Measurements from ENCODE around the gene NFATC4. TPM values are rescaled to one million over a fixed set of nuclear protein-coding genes. Genes with fewer than 3 reads are reported as not detected.
"Not testable (repeated sequence)": the region's sequence is repeated elsewhere in the genome, so short reads cannot be mapped to it uniquely, and the experiment has no call there.

Gene NFATC4
- total RNA-seq, 1 experiment from 2014 or later: 4.3 TPM

DNA sequence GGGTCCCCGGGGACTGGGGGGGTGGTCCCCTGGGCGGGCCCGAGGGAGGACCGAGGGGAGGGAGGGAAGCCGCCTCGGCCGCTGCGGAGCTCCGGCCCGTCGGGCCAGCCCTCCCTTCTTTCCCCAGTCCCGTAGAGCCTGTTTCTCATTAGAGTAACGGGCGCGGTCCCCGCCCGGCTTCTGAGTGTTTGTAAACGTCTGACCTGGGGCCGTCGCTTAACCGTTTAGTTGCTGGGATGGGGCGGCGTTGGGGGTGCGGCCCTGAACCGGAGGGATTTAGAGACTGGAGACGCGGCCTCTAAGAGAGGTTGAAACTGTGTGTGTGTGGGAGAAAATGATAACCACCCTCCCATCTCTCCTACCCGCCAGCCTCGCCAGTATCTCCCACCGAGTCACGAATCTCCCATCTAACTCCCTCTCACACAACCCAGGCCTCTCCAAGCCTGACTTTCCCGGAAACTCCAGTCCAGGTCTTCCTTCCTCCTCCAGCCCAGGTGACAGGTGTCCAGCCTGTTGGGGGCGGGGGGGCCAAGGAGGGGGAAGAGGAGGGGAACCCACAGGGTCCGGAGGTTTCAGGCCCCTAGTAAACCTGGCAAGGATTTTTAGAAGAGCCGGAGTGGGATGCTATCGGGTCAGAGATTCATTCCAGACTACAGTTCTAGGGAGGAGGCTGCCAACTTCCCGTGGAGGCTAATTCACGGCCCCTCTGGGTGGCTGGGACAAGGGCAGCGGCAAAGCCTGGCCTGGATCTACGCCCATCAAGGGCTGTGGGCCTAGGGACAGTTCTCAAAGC lies 1.1 kb upstream of the NFATC4 start:
- peak; percentile 94 for DNase-seq (ENCODE audit: low spot score)

GRCh38 chr14:24368212-24368561 lies 203 bp downstream of the NFATC4 start:
- DNase-seq (ENCODE audit: low spot score): no peak

DNA sequence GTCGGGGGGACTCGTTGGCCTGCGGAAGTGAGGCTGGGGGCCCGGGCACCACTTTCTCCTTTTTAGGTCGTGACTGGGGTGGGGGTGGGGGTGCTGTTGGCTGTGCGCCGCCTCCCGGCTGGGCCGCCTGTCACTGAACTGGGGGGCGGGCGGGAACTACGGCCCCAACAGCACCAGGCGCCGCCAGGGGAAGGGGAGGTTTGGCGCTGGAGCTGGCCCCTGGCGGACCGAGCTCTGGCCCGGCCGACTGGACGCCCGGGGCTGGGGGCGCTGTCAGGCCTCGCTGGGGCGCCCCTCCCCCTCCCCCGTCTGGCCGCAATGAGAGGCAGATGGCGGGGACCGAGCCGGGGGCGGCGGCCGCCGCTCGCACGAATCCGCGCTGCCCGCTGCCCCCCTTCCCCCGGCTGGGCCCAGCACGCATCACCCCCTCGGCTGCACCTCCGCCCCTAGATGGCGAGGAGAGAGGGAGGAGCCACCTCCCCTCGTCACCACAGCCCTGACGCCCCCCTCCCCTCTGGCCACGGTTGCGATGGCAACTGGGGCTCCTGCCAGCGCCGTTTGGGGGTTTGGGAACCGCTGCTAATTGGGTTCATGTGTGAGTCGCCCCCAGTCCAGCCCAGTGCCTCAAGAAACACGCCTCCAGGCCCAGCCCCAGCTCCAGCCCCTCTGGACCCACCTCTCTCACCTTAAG lies 723 bp downstream of the NFATC4 start:
- no peak for DNase-seq (ENCODE audit: low spot score)

DNA sequence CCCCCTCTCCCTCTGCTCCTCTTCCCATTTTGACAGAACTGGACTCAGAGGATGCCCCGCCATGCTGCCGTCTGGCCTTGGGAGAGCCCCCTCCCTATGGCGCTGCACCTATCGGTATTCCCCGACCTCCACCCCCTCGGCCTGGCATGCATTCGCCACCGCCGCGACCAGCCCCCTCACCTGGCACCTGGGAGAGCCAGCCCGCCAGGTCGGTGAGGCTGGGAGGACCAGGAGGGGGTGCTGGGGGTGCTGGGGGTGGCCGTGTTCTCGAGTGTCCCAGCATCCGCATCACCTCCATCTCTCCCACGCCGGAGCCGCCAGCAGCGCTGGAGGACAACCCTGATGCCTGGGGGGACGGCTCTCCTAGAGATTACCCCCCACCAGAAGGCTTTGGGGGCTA lies 1.5 kb downstream of the NFATC4 start:
- no peak for DNase-seq (ENCODE audit: low spot score)

DNA sequence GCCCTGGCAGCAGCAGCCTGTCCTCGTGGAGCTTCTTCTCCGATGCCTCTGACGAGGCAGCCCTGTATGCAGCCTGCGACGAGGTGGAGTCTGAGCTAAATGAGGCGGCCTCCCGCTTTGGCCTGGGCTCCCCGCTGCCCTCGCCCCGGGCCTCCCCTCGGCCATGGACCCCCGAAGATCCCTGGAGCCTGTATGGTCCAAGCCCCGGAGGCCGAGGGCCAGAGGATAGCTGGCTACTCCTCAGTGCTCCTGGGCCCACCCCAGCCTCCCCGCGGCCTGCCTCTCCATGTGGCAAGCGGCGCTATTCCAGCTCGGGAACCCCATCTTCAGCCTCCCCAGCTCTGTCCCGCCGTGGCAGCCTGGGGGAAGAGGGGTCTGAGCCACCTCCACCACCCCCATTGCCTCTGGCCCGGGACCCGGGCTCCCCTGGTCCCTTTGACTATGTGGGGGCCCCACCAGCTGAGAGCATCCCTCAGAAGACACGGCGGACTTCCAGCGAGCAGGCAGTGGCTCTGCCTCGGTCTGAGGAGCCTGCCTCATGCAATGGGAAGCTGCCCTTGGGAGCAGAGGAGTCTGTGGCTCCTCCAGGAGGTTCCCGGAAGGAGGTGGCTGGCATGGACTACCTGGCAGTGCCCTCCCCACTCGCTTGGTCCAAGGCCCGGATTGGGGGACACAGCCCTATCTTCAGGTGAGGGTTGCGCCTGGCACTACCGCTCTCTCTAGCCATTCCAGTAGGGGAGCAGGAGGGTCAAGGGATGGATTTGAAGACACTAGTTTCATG lies 2.1 kb downstream of the NFATC4 start:
- no peak for DNase-seq (ENCODE audit: low spot score)

DNA sequence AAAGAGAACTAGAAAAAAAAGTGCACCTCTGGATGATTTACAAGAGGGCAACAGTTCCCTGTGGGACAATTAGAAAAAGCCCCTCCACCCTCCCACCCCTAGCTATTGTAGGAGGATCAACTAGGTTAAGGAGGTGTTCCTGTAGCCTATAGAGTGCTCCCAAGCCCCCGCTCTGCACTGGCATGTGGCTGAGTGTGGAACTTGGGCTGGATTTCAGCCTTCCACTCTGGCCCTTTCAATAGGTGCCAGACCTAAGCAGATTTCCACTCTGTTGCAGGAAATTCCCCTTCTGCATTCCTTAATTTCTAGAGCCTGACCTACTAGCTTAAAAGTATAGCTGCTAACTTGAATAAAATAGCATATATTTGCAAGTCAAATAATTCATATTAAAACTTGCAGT lies 2.8 kb downstream of the NFATC4 start:
- no peak for DNase-seq (ENCODE audit: low spot score)

DNA sequence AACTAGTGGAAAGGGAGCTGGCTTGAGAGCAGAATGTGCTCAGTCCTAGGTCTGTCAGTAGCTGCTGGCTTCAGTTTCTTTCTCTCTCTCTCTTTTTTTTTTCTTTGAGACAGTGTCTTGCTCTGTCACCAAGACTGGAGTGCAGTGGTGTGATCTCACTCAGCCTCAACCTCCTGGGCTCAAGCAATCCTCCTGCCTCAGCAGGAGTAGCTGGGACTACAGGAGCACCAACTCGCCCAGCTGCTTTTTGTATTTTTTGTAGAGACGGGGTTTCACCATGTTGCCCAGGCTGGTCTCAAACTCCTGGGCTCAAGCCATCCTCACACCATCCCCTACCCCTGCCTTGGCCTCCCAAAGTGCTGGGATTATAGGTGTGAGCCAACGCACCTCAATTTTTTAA lies 3.6 kb downstream of the NFATC4 start:
- DNase-seq (ENCODE audit: low spot score): not testable (repeated sequence)

DNA sequence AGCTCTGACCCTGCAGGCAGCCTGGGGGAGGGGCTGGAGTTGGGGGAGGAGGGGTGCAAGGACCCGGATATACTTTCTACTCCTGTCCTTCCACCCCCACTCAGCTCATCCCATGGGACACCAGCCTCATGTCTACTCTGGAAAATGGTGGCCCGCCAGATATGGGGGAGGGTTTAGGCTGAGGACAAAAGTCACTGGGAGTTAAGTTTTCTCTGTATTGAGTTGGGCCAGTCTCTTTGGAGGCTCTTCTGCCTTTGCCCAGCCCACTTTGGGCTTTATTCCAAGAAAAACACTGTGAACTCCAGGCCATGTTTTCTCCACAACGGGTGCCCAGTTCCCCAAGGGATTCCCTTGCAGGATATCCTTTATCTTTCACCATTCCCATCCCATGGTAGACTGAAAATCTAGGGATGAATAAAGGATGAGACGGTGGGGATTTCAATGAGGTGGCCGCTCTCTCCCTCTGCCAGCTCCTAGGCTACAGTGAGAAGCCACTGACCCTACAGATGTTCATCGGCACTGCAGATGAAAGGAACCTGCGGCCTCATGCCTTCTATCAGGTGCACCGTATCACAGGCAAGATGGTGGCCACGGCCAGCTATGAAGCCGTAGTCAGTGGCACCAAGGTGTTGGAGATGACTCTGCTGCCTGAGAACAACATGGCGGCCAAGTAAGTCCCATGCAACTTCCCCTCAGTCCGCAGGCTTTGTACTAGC lies 4.9 kb downstream of the NFATC4 start:
- no peak for DNase-seq (ENCODE audit: low spot score)

GRCh38 chr14:24376448-24377070 lies 8.6 kb downstream of the NFATC4 start:
- no peak for DNase-seq (ENCODE audit: low spot score)

DNA sequence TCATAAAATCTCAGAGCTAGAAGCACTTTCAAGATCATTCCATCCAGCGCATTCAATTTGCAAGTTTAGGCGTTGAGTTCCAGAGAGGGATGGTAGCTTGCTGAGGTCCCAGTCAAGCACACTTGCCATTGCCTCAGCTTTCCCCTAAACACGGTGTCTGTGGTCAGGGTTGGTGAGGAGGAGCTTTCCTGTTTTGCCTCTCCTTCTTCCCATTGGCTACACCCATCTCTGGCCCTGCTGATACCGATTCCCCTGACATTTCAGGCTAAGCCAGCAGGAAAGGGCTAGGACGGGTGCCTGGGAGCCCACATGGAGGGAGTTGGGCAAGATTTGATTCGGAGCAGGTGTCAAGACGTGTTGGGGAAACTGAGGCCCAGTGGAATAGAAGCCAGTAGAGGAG lies 9.1 kb downstream of the NFATC4 start:
- DNase-seq (ENCODE audit: low spot score): no peak

- DNase-seq (ENCODE audit: low spot score): no peak
Measured at GRCh38 chr14:24377657-24378056, 9.7 kb downstream of the NFATC4 start.

- no peak for DNase-seq (ENCODE audit: low spot score)
Measured at GRCh38 chr14:24378327-24378726, 10.3 kb downstream of the NFATC4 start.

- DNase-seq (ENCODE audit: low spot score): no peak
Measured at GRCh38 chr14:24378981-24379906, 11.3 kb downstream of the NFATC4 start.

DNA sequence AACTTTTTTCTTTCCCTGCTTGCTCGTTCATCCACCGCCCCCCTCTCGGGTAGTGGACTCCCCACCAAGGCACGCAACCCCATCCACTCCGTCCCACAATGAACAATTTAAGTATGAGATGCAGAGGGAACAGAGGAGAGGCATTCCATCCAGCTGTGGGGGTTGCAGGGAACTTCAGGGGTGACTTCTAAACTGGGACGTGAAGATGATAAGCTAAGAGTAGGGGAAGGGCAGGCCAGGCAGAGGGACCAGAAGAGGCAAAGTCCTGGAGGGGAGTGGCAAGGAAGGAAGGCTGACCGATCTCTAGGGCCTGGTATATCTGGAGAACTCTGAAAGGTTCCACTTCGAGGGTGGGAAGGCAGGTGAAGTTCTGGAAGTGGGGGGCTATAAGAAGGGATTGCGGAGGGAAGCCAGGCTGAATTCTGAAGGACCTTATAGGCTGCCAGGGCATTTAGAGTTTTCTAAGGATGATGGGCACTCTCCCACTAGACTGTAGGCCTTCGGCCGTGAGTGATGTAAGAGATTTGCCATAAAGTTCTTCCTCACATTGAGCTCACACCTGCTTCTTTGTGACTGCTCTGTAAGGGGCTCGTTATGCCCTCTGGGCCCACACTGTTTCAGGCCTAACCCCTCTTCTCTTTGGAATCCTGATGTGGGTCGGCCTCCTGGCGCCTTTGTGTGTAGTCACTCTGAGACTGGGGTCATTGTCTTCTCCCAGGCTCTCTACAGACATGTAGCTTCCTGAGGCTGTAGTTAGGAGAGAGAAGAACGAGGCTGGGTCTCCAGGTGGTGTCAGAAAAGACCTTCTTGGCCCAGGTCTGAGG lies 12.1 kb downstream of the NFATC4 start:
- DNase-seq (ENCODE audit: low spot score): no peak

GRCh38 chr14:24381363-24382063 lies 13.5 kb downstream of the NFATC4 start:
- no peak for DNase-seq (ENCODE audit: low spot score)

- DNase-seq (ENCODE audit: low spot score): no peak
Measured at GRCh38 chr14:24382064-24382371, 14.0 kb downstream of the NFATC4 start.

DNA sequence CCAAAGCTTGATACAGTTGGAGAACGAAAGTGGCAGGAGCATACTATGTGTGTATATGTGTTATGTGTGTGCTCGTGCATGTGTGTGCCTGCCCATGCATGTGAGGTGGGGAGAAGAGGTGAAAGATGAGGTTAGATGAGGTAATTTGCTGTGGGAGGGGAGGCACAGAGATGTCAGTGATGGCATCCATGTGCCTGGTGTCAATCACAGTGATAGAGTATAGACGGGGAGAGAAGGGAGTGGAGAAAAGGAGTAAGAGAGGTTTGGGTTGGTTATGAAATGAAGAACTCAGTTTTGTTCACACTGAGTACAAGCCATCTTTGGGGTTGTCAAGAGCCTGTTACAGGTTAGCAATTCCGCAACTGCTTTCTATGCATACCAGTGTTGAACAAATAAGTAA lies 16.2 kb downstream of the NFATC4 start:
- DNase-seq (ENCODE audit: low spot score): no peak

GRCh38 chr14:24385524-24385923 lies 17.5 kb downstream of the NFATC4 start:
- DNase-seq (ENCODE audit: low spot score): no peak

DNA sequence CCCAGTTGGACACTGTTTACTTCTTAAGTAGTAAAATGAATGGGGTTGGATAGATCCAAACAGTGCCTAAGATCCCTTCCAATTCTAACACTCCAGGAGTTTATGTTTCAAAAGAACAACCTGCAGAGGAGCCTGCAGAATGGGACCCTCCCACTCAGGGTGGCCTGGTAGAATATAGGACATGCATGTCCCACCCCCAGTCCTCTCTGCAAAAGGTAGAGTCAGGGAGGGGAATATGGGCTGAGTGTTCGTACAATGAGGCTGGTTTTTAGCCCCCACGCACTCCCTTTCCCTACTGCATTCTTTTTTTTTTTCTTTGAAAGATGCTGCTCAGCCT lies 19.0 kb downstream of the NFATC4 start:
- DNase-seq (ENCODE audit: low spot score): no peak
